Hippocampal formation (tissue), 2 donors: ENCODE measurements around the gene AHCTF1.

Source experiments
- DNase-seq, 2 donors: peaks; one replicate each; lab custom pipeline; 2025; lab: John Stamatoyannopoulos, UW

The AHCTF1 gene

DNA sequence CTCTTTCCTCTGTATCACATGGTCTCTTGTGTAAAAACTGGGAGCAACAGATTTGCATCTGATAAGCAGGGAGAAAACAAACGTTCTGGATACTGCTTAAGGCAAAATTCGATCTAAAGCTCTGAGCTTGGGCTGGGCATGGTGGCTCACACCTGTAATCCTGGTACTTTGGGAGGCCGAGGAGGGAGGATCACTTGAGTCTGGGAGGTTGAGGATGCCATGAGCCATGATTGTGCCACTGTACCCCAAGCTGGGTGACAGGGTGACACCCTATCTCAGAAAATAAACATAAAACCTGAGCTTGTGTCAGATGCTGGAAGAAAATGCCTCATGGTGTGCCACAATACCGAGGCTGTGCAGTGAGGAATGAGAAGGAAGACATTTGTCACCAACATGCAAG is 133.6 kb downstream of the AHCTF1 start:
- DNase-seq = no peak

DNA sequence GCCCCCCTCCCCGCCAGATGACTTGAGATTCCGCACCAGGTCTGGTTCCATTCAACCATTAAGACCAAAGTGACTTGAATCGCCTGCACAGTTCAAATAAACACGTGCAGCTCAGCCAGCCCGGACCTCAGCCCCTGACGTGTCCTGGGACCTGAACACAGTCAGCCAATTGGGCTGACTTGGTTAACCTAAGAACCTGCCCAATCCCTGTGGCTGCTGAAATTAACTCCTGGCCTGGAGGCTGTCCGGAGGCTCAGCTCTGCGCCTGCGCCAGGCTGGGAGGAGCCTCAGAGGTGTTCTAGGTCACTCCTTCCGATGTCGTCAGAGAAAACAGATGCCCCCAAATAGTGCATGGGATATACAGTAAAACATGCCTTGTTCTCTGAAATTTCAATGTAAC is 134.2 kb downstream of the AHCTF1 start:
- DNase-seq = no peak

- DNase-seq = no peak
These were observed 134.6 kb downstream of the AHCTF1 start for GRCh38 chr1:246797157-246797556.

GRCh38 chr1:246795906-246796694 is 135.6 kb downstream of the AHCTF1 start:
- no peak for DNase-seq

GRCh38 chr1:246794828-246795671 is 136.7 kb downstream of the AHCTF1 start:
- DNase-seq = no peak

GRCh38 chr1:246794048-246794827 is 137.5 kb downstream of the AHCTF1 start:
- DNase-seq = no peak

- no peak for DNase-seq
These were observed 138.3 kb downstream of the AHCTF1 start for GRCh38 chr1:246793356-246793896.

DNA sequence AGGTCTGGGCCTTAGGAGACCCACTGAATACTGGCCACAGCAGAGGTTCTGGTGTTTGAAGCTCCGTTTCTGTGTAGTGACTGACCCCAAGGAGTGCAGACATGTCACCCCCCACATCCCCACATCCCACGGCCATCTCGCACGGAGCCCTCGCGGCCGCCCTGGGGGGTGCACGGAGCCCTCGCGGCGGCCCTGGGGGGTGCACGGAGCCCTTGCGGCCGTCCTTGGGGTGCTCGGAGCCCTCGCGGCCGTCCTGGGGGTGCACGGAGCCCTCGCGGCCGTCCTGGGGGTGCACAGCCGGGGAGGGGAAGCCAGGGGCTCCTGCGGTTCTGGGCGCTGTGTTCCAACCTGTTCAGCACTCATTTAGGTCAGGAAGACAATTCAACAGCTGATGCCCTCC is 139.1 kb downstream of the AHCTF1 start:
- no peak for DNase-seq

- no peak for DNase-seq
These were observed 140.3 kb downstream of the AHCTF1 start for GRCh38 chr1:246791303-246791918.

DNA sequence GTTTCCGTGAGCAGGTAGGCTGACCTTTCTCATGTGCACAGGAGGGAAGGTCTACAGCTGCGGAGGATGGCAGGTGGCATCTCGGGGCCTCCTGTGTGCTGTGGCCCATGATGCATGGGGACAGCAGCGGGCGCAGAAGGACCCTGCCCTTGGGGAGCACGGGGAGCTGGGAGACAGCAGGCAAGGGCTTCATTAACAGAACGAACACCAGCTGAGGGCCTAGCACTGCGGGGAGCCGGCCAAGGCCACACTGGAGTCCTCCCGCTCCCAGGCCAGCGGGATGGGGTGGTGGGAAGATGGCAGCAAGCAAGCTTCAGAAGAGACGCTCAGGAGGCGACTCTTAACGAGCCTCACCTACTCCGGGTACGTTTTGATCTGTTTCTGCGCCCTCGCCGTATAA is 140.9 kb downstream of the AHCTF1 start:
- no peak for DNase-seq

DNA sequence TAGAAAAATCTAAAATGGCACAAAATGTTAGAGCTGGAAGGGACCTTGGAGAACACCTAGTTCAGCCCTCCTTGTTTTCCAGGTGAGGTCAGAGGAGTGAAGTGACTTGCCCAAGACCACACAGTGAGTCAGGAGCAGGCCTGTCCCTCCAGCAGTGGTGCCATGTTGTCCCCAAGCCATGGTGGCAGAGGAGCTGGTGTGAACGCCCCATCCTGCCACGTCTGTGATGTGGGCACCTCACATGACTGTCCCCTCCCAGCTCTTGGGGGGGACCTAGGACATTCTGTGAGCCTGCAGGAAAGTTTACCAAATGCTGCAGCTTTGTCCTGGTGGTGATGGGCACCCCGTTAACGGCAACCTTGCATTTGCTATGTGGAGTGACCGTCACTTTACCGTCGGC is 141.4 kb downstream of the AHCTF1 start:
- no peak for DNase-seq

- DNase-seq = no peak
These were observed 142.1 kb downstream of the AHCTF1 start for GRCh38 chr1:246789454-246790339.
